HG02938 (cell line): ENCODE measurements around the gene ADAM19.

Experiments
- ATAC-seq: cut with Tn5 transposase; IDR thresholded peaks from one replicate; pipeline ENCODE4 v1.9.1; 2021; ENCODE audit warnings: mild to moderate bottlenecking, moderate library complexity; ENCODE audit not compliant: unreplicated experiment

ADAM19 gene

GRCh38 chr5:157575381-157576020, at the start of gene ADAM19:
Gene ADAM19, minus strand, starts transcription at chr5:157575775. Its CDS starts 79 bp downstream, at chr5:157575696.
- ATAC-seq = peak; percentile 27

DNA sequence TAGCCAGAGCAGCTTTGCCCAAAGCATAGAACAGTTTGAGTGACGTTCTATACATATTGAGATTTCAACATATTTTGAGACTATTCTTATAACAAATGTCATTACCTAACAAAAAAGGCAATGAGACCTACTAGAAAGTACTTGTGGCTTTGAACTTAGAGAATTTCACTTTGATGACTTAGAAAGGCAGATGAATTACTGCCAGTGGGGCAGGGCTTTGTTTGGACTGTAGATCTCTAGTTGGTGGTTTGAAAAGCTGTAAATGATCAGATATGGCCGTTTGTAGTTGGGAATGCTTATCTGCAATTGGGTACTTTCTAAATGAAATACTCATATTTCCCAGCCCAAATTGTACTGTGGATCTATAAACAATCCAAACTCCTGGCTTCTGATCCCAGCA, 48.6 kb upstream of the ADAM19 start:
- ATAC-seq = no peak

- ATAC-seq = no peak
Observed at GRCh38 chr5:157620776-157621175, 45.2 kb upstream of the ADAM19 start.

DNA sequence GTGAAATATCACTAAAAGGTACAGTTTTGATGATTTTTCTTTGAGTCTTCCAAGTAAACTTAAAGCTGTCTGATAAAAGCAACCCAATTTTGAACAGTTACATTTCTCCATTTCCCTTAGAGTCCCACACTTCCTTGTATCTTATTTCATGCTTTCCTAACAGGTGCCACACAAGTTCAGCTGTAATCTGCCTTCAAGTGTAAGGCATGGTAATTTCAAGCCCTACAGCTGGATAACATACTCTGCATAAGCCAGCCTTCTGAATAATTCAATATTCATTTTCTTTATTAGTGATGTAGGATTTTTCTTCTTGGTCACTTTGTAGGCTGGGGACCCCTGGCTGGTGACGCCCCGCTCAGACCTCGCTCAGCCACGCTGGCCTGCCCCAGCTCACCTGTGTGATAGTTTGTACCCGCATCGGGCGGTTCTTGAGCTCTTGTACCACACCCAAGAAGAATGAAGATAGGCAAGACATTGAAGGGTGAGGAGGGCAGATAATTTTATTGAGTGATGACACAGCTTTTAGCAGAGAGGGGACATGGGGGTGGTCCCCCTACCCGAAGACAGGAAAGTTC, 42.7 kb upstream of the ADAM19 start:
- no peak for ATAC-seq

DNA sequence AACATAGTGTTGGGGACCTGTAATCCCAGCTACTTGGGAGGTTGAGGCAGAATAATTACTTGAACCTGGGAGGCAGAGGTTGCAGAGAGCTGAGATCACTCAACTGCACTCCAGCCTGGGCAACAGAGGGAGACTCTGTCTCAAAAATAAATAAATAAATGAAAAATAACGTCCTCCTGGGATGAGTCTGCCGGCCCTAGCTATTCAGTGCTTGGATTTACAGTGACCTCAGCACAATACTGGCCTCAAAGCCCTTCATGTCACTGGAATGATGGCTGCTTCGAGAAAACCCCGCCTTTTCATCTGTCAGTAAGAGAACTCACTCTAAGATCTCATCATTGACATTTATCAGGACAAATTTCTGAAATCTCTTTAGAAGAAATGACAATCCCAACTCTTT, 41.2 kb upstream of the ADAM19 start:
- ATAC-seq = no peak

- no peak for ATAC-seq
Observed at GRCh38 chr5:157613385-157614245, 38.0 kb upstream of the ADAM19 start.

GRCh38 chr5:157612581-157612980, 37.0 kb upstream of the ADAM19 start:
- no peak for ATAC-seq

GRCh38 chr5:157611571-157612476, 36.2 kb upstream of the ADAM19 start:
- peak; percentile 48 for ATAC-seq

DNA sequence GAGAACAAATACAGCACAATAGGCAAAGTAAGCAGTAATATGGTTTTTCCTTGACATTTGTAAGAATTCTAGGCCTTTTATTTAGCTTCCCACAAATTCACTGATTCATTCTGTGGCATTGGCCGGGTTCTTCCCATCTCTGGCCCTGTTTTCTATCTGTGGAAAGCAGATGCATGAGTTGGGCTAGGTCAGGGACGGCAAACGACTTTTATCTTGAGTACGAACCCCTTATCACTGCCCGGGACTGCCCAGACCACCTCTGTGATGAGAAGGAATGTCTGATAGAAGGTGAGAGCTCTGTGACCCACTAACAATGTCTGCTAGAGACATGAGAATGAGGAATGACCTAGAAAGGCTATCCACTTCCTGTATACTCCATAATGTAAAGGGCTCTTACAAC, 35.4 kb upstream of the ADAM19 start:
- ATAC-seq = peak; percentile 12

DNA sequence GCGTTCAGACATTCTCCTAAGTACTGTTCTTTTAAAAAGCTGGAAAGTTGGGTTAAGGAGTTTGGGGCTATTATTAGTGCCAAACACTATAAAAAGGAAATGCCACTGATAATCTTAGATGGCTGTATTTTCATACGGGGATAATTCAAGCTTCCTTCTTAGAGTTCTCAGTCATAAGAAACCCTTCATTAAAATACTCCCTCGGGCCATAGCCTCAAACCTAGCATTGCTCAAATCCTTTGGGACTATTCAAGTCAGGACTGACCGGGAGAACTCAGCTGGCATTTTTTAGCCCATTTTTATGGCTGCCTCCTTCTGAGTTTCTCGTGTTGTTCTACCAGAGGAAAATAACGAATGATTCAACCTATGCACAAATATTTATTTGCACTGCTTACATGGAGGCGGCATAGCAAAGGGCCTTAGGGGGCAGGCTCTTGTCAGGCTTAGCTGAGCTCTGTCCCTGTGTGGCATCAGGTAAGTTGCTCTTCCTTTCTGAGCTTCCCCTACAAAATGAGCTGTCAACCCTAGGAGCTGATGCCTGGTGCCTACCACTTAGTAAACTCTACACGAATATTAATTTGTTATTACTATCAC, 33.5 kb upstream of the ADAM19 start:
- ATAC-seq = no peak

- ATAC-seq = peak; percentile 59
Observed at GRCh38 chr5:157607371-157608161, 32.0 kb upstream of the ADAM19 start.

- ATAC-seq = no peak
Observed at GRCh38 chr5:157606046-157606445, 30.5 kb upstream of the ADAM19 start.

DNA sequence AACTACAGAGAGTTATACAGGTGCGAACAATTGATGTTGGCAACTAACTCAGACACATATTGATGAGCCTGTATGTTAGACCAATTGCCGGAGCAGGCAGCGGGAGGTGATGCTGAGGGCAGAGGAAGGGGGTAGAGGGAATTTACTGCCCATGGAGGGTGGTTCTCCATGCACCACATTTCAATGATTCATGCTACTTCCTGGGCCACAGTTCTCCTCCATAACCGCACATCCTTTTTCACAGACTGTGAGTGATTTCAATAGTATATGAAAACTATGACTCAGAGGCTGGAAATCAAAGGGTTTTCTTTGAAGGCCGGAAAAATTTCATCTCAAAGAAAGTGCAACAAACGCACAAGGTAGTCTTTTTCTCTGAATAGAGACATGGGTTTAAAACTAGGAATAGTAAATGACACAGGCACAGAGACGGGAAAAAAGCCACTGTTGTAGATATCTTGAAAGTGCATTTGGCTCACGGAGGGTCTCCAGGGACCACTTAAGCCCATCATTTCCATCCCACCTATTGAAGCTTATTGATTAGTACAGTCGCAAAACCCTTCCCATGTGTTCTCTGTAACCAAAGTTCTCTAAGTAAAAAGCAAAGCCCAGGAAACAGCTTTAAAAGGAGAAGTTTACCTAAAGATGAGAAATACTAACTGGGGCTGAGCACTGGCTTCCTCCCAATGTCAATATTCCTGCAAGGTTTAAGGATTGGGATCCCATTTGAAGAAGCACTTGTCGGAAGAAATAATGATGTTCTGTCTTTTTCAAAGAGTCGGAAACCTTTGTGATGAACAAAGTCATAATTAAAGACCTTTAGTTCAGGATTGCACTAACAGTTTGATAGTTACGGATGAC, 28.0 kb upstream of the ADAM19 start:
- ATAC-seq = no peak

- peak; percentile 39 for ATAC-seq
Observed at GRCh38 chr5:157602505-157602904, 26.9 kb upstream of the ADAM19 start.

DNA sequence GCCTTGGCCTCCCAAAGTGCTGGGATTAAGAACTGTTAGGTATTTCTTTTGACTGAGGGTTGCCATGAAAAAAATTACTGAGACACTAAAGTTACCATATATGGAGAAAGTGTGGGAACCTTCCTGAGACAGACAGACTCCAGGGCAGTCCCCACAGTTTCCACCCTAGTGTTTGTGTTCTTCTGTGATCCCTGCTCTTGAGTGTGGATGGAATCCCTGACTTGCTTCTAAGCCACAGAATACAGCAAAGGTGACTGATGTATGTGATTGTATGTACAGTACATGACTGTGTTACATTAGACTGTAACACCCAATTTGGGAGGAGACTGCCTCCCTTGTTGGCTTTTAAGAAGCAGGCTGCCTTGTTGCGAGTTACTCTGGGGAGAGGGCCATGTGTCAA, 24.7 kb upstream of the ADAM19 start:
- no peak for ATAC-seq

GRCh38 chr5:157599565-157599964, 24.0 kb upstream of the ADAM19 start:
- no peak for ATAC-seq

GRCh38 chr5:157598350-157598936, 22.9 kb upstream of the ADAM19 start:
- ATAC-seq = peak; percentile 49

GRCh38 chr5:157597277-157597676, 21.7 kb upstream of the ADAM19 start:
- no peak for ATAC-seq
